Renal cortex interstitium (tissue), 11 donors: ENCODE measurements around the gene FGF19. TPM values are rescaled to one million over a fixed set of nuclear protein-coding genes. Genes with fewer than 3 reads are reported as not detected.

ENCODE experiments used
- DNase-seq, 11 donors: peaks; one replicate each; pipeline ENCODE4 v3.0.0-alpha.2; 2013; ENCODE audit warnings: low read depth in 9 of 11, low spot score in 4 of 11; ENCODE audit errors: extremely low read depth in 1 of 11
- polyA plus RNA-seq, 3 donors: library from polyadenylated mRNA; unstranded; fragments of 120-200 nt; gene quantifications; one replicate each; pipeline ENCODE4 v1.2.1, GENCODE V29; 2013; ENCODE audit not compliant: insufficient read length in 3 of 3

FGF19 gene
- polyA plus RNA-seq, 3 donors = 0.50 to 0.93 (median 0.59) TPM

DNA sequence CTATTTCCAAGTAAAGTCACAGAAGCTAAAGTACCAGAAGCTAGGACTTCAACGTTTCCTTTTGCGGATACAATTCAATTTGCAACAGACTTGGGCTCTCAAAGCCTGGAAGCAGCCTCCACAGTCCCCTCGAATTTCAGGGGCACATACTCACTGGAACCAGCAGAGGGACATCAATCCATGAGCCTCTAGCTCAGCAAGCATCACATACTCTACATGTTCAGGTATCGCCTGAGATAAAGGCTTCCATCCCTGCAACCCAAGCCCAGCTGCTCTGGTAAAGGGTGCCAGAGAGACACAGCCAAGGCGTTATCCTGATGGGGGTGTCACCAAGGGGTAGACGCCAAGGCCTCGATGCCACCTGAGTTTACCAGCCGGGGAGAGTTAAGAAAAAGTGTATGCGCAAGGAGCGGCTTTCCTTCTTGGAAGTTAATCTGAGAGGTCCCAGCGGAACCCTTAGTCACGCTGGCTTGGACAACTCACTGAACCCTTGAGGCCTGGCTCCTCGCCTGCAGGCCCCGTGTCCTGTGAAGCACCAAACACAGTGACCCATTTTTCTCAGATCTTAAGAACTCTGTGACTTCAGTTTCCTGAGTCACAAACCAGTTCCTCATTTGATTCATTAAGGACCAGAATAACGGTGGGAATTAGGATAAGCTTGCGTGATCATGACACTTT, 41.7 kb downstream of the FGF19 start:
- no peak for DNase-seq

DNA sequence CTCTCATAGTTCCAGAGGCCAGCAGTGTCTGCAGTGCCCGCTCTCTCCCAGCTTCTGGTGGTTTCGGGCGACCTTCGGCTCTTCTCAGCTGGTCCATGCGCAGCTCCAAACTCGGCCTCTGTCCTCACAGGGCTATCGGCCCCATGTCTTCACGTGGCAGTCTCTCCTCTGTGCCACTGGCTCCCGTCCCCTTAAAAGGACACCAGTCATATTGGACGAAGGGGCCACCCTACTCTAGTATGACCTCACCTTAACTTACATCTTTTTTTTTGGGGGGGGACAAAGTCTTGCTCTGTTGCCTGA, 42.5 kb downstream of the FGF19 start:
- DNase-seq = no peak

- DNase-seq = no peak
Measured at GRCh38 chr11:69660001-69660500, 43.8 kb downstream of the FGF19 start.

- no peak for DNase-seq
Measured at GRCh38 chr11:69659591-69659990, 44.2 kb downstream of the FGF19 start.

- DNase-seq = no peak
Measured at GRCh38 chr11:69658626-69659450, 45.0 kb downstream of the FGF19 start.

- DNase-seq = no peak
Measured at GRCh38 chr11:69657911-69658625, 45.8 kb downstream of the FGF19 start.

DNA sequence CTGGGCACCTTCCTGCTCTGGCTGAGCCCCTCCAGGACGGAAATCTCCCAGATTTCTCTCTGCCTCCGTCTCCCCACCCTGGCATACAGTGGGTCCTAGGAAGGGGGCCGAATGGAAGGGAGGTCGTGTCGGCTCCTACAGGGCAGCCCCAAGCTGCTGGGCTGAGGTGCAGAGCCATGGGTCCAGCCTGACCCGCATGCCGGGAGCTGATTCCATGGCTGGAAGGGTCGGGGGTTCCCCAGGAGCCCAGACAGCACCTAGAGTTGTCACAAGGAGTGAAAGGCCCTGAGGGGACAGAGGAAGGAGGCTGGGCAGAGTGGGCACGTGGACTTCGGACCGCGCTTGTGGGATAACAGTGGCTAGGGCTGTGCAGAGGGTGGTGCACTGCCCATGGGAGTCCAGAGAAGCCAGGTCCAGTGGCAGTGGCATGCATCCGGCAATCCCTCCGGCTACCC, 46.3 kb downstream of the FGF19 start:
- no peak for DNase-seq

DNA sequence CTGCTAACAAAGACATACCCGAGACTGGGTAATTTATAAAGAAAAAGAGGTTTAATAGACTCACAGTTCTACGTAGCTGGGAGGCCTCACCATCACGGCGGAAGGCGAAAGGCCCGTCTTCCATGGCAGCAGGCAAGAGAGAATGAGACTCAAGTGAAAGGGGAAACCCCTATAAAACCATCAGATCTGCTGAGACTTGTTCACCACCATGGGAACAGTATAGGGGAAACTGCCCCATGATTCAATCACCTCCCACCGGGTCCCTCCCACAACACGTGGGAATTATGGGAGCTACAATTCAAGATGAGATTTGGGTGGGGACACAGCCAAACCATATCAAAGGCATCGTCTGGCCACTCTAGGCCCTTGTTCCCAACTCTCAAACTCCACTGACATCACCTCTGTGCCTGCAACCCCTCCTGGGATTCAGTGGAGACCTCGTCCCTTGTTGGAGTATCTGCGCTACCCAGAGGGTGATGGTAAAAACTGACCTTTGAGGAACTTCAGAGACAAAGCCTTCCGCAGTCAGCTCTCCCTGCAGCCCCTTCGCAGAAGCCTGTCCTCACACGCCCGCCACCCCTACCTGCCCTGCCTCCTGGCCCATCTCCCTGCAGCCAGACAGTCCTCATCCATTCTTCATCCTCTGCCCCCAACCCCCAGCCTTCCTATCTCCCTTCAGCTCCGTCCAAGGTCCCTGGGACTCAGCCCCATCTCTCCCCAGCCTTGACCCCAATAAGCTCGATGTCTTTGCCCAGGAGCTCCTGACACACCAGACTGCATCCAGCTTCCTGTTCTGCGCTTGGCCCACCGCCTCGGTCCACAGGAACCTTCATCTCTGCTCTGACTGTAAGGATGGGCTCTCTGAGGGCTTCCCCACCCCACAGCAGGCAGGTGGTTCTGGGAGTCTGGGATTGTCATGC, 47.0 kb downstream of the FGF19 start:
- DNase-seq = no peak

GRCh38 chr11:69655479-69656428, 48.1 kb downstream of the FGF19 start:
- no peak for DNase-seq

DNA sequence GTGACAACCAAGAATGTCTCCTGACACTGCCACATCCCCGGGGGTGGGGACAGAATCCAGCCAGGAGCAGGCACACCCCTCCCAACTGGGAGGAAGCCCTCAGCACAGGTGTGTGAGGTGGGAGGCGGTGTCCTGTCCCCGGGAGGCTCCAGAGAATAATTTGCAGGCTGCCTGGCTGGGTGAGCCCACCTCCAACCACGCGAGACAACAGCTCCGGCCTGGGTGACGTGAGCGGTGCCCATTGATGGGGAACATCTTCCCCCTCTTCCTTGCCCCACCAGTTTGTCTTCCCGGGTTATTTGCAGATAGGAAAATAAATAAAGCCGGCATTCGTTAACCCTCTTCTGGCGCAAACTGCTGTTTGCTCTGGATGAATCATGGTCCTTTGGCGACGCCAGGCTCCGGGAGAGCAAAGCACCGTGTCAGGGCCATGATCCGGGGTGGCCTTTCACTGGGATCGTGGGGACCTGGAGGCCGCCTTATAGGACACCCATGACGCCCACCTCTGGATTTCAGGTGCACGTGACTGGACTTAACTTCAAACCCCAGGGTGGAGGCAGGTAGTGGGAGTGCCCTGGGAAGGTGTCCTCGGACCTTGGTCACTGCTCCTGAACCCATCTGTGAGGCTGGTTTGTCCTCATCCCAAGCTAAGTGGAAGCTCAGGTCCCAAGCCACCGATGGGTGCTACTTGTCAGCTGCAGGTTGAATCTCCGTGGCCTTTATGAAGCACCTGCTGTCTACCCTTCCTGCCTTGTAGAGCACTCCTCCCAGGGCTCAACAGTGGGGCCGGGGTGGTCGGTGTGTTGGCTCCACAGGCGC, 49.0 kb downstream of the FGF19 start:
- no peak for DNase-seq

DNA sequence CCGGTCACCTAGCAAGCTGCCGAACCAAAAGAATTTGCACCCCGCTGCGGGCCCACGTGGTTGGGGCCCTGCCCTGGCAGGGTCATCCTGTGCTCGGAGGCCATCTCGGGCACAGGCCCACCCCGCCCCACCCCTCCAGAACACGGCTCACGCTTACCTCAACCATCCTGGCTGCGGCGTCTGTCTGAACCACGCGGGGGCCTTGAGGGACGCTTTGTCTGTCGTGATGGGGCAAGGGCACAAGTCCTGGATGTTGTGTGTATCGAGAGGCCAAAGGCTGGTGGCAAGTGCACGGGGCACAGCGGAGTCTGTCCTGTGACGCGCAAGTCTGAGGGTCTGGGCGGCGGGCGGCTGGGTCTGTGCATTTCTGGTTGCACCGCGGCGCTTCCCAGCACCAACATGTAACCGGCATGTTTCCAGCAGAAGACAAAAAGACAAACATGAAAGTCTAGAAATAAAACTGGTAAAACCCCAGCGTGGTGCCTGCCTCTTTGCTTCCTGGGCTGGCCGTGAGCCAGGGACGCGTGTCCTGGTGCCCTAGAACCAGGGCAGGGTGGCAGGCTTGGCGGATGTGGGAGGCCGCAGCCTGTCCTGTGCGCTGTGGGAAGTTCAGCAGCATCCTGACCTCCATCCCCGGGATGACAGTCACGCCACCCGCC, 49.7 kb downstream of the FGF19 start:
- no peak for DNase-seq

GRCh38 chr11:69653406-69653960, 50.3 kb downstream of the FGF19 start:
- no peak for DNase-seq

GRCh38 chr11:69652999-69653398, 50.8 kb downstream of the FGF19 start:
- DNase-seq = no peak

DNA sequence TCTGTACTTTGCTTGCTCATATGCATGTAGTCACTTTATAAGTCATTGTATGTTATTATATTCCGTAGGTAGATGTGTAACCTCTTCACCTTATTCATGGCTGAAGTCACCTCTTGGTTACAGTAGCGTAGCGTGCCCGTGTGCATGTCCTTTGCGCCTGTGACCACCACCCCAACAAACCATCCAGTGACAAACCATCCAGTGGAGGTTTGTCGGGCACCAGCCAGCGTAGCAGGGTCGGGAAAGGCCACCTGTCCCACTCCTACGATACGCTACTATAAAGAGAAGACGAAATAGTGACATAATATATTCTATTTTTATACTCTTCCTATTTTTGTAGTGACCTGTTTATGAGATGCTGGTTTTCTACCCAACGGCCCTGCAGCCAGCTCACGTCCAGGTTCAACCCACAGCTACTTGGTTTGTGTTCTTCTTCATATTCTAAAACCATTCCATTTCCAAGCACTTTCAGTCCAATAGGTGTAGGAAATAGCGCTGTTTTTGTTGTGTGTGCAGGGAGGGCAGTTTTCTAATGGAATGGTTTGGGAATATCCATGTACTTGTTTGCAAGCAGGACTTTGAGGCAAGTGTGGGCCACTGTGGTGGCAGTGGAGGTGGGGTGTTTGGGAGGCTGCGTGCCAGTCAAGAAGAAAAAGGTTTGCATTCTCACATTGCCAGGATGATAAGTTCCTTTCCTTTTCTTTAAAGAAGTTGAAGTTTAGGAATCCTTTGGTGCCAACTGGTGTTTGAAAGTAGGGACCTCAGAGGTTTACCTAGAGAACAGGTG, 51.8 kb downstream of the FGF19 start:
- DNase-seq = no peak

- no peak for DNase-seq
Measured at GRCh38 chr11:69650832-69651344, 52.9 kb downstream of the FGF19 start.
